PC-3 (cell line): ENCODE results near the gene XPO5. TPM values are rescaled to one million over a fixed set of nuclear protein-coding genes. Genes with fewer than 3 reads are reported as not detected.

Experiments
- ATAC-seq: fragments of 200-7000 bp; cut with Tn5 transposase; 2 replicates; pipeline ENCODE4 v1.9.1; 2020; ENCODE audit warnings: mild to moderate bottlenecking, moderate library complexity
- BruUV-seq: library from RNA; stranded (reverse); fragments of 400-500 nt; replicated peaks from 2 replicates; lab custom pipeline; 2021; lab: Mats Ljungman, UMichigan
- CTCF ChIA-PET: fragments of 300-600 bp; sonication (Branson Sonifier 250); formaldehyde crosslinking; loops from one replicate; lab custom pipeline; 2022; ENCODE audit warnings: antibody characterized with exemption; lab: Charles Lee
- POLR2A ChIA-PET: fragments of 300-600 bp; sonication (Branson Sonifier 250); formaldehyde crosslinking; loops from one replicate; lab custom pipeline; 2022; ENCODE audit warnings: antibody characterized with exemption; ENCODE audit not compliant: unreplicated experiment; lab: Charles Lee
- DNase-seq: peaks from one replicate; pipeline ENCODE4 v3.0.0-alpha.2; 2015
- H2AFZ ChIP-seq: fragments of 300-600 bp; sonication (generic); 2 replicates; pipeline ENCODE4 v1.6.0; 2016; ENCODE audit warnings: antibody characterized with exemption, low read length
- H3F3A ChIP-seq: fragments of 300-600 bp; sonication (generic); one replicate; pipeline ENCODE4 v1.6.0; 2017; ENCODE audit warnings: antibody characterized with exemption, low read length, control low read depth, mild to moderate bottlenecking; ENCODE audit not compliant: unreplicated experiment
- H3K27ac ChIP-seq: fragments of 300-600 bp; sonication (generic); 2 replicates; pipeline ENCODE4 v1.5.1; 2016; ENCODE audit warnings: mild to moderate bottlenecking, low read length
- H3K27me3 ChIP-seq: fragments of 300-600 bp; sonication (generic); 2 replicates; pipeline ENCODE4 v1.6.1; 2016; ENCODE audit warnings: low read length, mixed read lengths
- H3K36me3 ChIP-seq: fragments of 300-600 bp; sonication (generic); 2 replicates; pipeline ENCODE4 v1.6.1; 2016; ENCODE audit warnings: low read depth, mixed run types, low read length, mixed read lengths
- H3K4me1 ChIP-seq: fragments of 300-600 bp; sonication (generic); 2 replicates; pipeline ENCODE4 v1.5.1; 2016; ENCODE audit warnings: low read length; ENCODE audit not compliant: insufficient read depth
- H3K4me2 ChIP-seq: fragments of 300-600 bp; sonication (generic); 2 replicates; pipeline ENCODE4 v1.6.0; 2016; ENCODE audit warnings: low read length
- H3K4me3 ChIP-seq: fragments of 300-600 bp; sonication (generic); 2 replicates; pipeline ENCODE4 v1.5.1; 2016; ENCODE audit warnings: mild to moderate bottlenecking, low read length, mixed read lengths
- H3K79me2 ChIP-seq: fragments of 300-600 bp; sonication (generic); 2 replicates; pipeline ENCODE4 v1.6.1; 2017; ENCODE audit warnings: low read length, mixed read lengths
- H3K9ac ChIP-seq: fragments of 300-600 bp; sonication (generic); 2 replicates; pipeline ENCODE4 v1.6.0; 2016; ENCODE audit warnings: mild to moderate bottlenecking, low read length
- H3K9me2 ChIP-seq: fragments of 300-600 bp; sonication (generic); replicated peaks from 2 replicates; pipeline ENCODE4 v1.6.1; 2016; ENCODE audit warnings: mixed run types, low read length, mixed read lengths
- H3K9me3 ChIP-seq: fragments of 300-600 bp; sonication (generic); 2 replicates; pipeline ENCODE4 v1.6.1; 2016; ENCODE audit warnings: low read length, mixed read lengths
- H4K20me1 ChIP-seq: fragments of 300-600 bp; sonication (generic); 2 replicates; pipeline ENCODE4 v1.6.1; 2016; ENCODE audit warnings: low read length, mixed read lengths
- CTCF ChIP-seq: fragments of 300-600 bp; sonication (generic); conservative IDR thresholded peaks from 2 replicates; pipeline ENCODE4 v1.5.1; 2017; ENCODE audit warnings: antibody characterized with exemption, low read depth, mild to moderate bottlenecking, low read length
- EZH2 ChIP-seq: fragments of 300-600 bp; sonication (generic); IDR thresholded peaks from one replicate; pipeline ENCODE4 v1.6.1; 2017; ENCODE audit warnings: antibody characterized with exemption, mild to moderate bottlenecking, low read length; ENCODE audit not compliant: unreplicated experiment
- EZH2phosphoT487 ChIP-seq: fragments of 300-600 bp; sonication (generic); IDR thresholded peaks from 2 replicates; pipeline ENCODE4 v1.6.1; 2018; ENCODE audit warnings: mild to moderate bottlenecking, antibody characterized with exemption, low read length, borderline replicate concordance
- intact Hi-C: fragments of 100-400 bp; cut with micrococcal nuclease; formaldehyde crosslinking; loops from 2 replicates; pipeline ENCODE4 v1.9.0; 2023
- total RNA-seq: library from RNA; depleted of rRNA; stranded (reverse); fragments of >200 nt; gene quantifications from 2 replicates; pipeline ENCODE4 v1.2.3, GENCODE V29; 2014

Gene XPO5
- total RNA-seq, 1 experiment from 2014 or later: 42.3 TPM

- BruUV-seq: no TSS peak
- Histone ChIP-seq H3K27me3 (no peaks in the 10 kb centered on the region), H3K36me3 (peaks cover 9% of the 10 kb centered on the region; the same call in 1 of the 2 replicates), H4K20me1 (no peaks in the 10 kb centered on the region; the same call in 1 of the 2 replicates), H3F3A (peaks cover 5% of the 10 kb centered on the region), H3K9me2 (no peaks in the 10 kb centered on the region), H3K4me1 (peaks cover 18% of the 10 kb centered on the region), H3K27ac (no peak overlapping the region), H3K9ac (no peak overlapping the region), H3K79me2 (peaks cover 25% of the 10 kb centered on the region), H3K9me3 (no peaks in the 10 kb centered on the region), H2AFZ (no peak overlapping the region), H3K4me3 (no peak overlapping the region), H3K4me2 (no peak overlapping the region)
- CTCF ChIA-PET: no interaction called here
- POLR2A ChIA-PET: no interaction called here
- TF ChIP-seq CTCF (no peak), EZH2 (no peak), EZH2phosphoT487 (no peak)
- intact Hi-C loops: no loop called here
- no peak for DNase-seq
- ATAC-seq: no peak
These were observed 63.9 kb downstream of the XPO5 start for GRCh38 chr6:43511824-43512415.

- TF ChIP-seq EZH2phosphoT487 (no peak), CTCF (no peak), EZH2 (no peak)
- peaks cover 5% of the 10 kb centered on the region for H3F3A ChIP-seq
- H3K4me1 ChIP-seq: peaks cover 16% of the 10 kb centered on the region
- CTCF ChIA-PET: interaction anchor here (1.3 kb wide), 1 partner anchor 54 kb away, joined by 3 read pairs; no protein-coding TSS in a partner anchor
- ATAC-seq: no peak
- no peak overlapping the region for H3K27ac ChIP-seq
- H3K9me2 ChIP-seq: no peaks in the 10 kb centered on the region
- H4K20me1 ChIP-seq: no peaks in the 10 kb centered on the region; the same call in 1 of the 2 replicates
- intact Hi-C loops: no loop called here
- POLR2A ChIA-PET: no interaction called here
- H2AFZ ChIP-seq: peak overlapping the region; percentile 85; the same call in 1 of the 2 replicates
- peaks cover 15% of the 10 kb centered on the region for H3K79me2 ChIP-seq
- H3K27me3 ChIP-seq: no peaks in the 10 kb centered on the region
- DNase-seq: no peak
- H3K9me3 ChIP-seq: no peaks in the 10 kb centered on the region
- BruUV-seq: no TSS peak
- H3K4me2 ChIP-seq: peak overlapping the region; percentile 82
- peak overlapping the region; percentile 36; the same call in 1 of the 2 replicates for H3K9ac ChIP-seq
- H3K4me3 ChIP-seq: peak overlapping the region; percentile 78; the same call in 1 of the 2 replicates
- H3K36me3 ChIP-seq: peaks cover 9% of the 10 kb centered on the region; the same call in 1 of the 2 replicates
These were observed 65.0 kb downstream of the XPO5 start for GRCh38 chr6:43510827-43511163.
